CD4-positive, alpha-beta T cell treated with Interleukin-4 for 4 hours (primary cell): ENCODE measurements around the gene TNFAIP2.

Source experiments
- DNase-seq: peaks from one replicate; pipeline ENCODE4 v3.0.0-alpha.2; 2020

TNFAIP2 gene

GRCh38 chr14:103123634-103124500 is 606 bp downstream of the TNFAIP2 start:
- no peak for DNase-seq

- no peak for DNase-seq
These were observed 1.3 kb downstream of the TNFAIP2 start for GRCh38 chr14:103124501-103125001.

GRCh38 chr14:103125098-103126070 is 2.1 kb downstream of the TNFAIP2 start:
- DNase-seq, result no peak

- no peak for DNase-seq
These were observed 3.0 kb downstream of the TNFAIP2 start for GRCh38 chr14:103126088-103126872.

GRCh38 chr14:103126873-103127304 is 3.6 kb downstream of the TNFAIP2 start:
- no peak for DNase-seq

- DNase-seq, result no peak
These were observed 4.1 kb downstream of the TNFAIP2 start for GRCh38 chr14:103127356-103127755.

- no peak for DNase-seq
These were observed 4.8 kb downstream of the TNFAIP2 start for GRCh38 chr14:103127861-103128598.

- DNase-seq, result no peak
These were observed 5.5 kb downstream of the TNFAIP2 start for GRCh38 chr14:103128631-103129300.

- DNase-seq, result no peak
These were observed 6.2 kb downstream of the TNFAIP2 start for GRCh38 chr14:103129301-103130016.

- DNase-seq, result no peak
These were observed 6.9 kb downstream of the TNFAIP2 start for GRCh38 chr14:103130017-103130764.

- DNase-seq, result no peak
These were observed 7.7 kb downstream of the TNFAIP2 start for GRCh38 chr14:103130965-103131364.

- DNase-seq, result no peak
These were observed 8.3 kb downstream of the TNFAIP2 start for GRCh38 chr14:103131580-103131979.

GRCh38 chr14:103132381-103133209 is 9.3 kb downstream of the TNFAIP2 start:
- DNase-seq, result no peak

- no peak for DNase-seq
These were observed 10.2 kb downstream of the TNFAIP2 start for GRCh38 chr14:103133210-103134140.

- DNase-seq, result no peak
These were observed 11.1 kb downstream of the TNFAIP2 start for GRCh38 chr14:103134405-103134804.

- DNase-seq, result no peak
These were observed 11.7 kb downstream of the TNFAIP2 start for GRCh38 chr14:103134919-103135318.
